ENCODE results near the gene TBX1.

Gene TBX1

DNA sequence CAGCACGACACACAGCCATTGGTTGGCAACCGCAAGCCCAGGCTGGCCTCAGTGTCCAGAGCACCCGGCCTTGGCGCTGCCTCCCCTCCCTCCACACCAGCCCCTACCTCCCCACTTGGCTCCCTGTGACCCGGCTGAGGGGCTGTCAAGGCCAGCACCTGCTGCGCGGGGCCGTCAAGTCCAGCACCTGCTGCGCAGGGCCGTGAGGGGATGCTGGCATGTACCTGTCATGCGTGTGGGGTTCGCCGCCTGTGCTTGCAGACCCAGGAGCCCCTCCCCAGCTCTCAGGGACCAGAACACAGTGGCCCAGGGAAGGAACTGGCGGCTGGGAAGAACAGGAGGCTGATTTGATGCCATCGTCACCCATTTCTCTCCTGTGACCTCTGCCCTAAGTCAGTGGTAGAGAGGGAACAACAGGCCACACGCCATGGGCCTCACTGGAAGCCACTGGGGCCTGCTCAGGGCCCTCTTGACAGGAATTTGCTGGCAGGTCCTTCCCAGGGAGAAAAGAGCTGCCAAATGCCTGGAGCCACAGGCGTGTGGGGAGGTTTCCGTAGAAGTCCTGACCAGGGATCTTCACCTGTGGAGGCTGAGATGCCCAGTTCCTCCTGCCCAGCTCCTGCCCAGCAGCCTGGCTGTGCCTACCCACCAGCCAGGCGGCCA, 37.6 kb downstream of the TBX1 start:
- FAIRE-seq (no peak), DNase-seq (ENCODE audit: low spot score) (no peak)

DNA sequence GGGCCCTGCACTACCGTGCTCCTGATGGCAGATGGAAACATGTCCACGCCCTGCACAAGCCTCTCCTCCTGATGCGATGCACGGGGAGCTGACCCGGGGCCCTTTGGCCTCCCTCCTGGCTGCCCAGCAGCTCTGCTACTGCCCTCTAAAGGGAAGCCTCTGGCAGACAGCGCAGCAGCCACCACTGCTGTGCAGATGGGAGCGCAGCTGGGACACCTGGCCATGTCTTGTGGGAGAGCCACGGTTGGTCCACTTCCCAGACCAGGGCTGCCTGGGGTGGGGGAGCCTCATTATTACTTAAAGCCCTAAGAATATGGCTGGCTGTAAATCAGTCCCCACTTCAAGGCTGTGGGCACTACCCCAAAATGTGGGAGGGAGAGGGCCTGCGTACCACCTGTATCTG, 38.3 kb downstream of the TBX1 start:
- no peak for FAIRE-seq
- no peak for DNase-seq (ENCODE audit: low spot score)

DNA sequence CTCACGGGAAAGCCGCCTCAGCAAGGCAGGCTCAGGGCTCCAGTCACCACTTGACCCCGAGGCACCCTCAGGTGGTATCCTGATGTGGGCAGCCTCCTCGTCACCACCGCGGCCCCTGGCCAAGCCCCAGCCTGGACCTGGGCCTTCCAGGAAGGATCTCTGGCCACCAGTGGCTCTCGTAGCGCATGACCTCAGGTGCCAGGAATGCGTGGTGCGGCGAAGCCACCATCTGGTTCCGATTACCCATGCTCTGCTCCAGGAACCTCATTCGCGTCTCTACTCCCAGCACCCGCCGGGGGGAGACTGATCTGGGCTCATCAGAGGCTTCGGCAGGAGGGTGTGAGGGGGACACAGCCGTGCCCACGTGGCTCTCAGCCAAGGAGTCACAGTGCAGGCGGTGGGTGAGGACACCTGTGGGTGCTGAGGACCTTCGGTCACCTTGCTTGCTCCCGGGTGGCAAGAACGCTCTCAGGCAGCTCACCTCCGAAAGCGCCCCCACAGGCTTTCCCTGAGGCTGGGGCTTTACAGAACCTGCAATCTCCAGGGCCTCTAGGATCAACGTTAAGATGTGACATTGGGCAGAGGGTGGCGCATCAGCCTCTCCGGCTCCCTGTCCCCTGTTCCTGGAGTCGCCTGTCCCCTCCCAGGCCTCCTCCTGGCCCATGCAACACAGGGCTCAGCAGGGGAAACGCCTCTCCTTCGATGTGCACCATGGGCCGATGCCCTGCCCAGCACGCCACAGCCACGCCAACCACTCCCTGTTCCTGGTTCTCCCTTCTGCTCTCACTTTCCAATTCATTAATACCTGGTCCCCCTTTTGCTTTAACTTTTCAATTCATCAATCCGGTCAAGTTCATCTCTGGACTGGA, 39.0 kb downstream of the TBX1 start:
- FAIRE-seq (no peak), DNase-seq (ENCODE audit: low spot score) (no peak)

DNA sequence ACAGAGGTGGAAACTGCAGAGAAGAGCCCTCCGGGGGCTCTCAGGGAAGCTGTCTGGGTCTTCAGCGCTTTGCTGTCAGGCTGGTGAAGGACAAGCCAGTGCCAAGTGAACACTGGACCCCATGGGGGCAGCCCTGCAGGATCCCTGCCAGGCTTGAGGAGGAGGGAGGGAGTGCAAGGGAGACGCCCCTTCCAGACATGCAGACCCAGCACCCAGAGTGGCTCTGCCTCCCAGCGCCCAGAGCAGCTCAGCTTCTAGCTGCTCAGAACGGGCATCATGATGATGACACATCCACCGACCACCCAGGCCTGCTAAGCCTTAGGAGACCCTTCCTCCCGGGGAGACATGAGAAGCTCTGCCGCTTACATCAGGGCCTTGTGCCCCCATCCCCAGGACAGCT, 39.7 kb downstream of the TBX1 start:
- DNase-seq (ENCODE audit: low spot score) (no peak), FAIRE-seq (no peak)

DNA sequence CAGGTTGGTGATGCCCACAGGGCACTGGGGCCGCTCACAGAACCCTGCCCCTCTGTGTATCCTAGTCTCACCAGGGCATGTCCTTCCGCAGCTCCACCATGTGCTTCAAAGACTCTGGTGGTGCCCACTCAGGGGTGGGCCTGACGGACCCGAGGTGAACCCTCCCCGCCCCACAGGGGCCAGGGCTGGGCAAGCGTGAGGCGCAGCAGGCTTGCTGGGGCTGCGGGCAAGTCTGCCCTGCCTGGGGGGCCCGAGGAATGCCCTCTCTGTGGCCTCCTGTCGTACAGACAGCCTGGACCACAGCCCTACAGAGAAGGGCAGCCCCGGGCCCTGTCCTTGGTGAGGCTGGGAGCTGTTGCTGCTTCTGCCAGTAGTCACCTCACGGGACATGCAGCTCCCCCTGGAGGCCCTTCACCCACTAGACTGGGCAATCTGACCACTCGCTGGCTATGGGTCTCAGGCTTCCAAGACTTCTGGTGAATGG, 40.2 kb downstream of the TBX1 start:
- FAIRE-seq (no peak), DNase-seq (ENCODE audit: low spot score) (no peak)

DNA sequence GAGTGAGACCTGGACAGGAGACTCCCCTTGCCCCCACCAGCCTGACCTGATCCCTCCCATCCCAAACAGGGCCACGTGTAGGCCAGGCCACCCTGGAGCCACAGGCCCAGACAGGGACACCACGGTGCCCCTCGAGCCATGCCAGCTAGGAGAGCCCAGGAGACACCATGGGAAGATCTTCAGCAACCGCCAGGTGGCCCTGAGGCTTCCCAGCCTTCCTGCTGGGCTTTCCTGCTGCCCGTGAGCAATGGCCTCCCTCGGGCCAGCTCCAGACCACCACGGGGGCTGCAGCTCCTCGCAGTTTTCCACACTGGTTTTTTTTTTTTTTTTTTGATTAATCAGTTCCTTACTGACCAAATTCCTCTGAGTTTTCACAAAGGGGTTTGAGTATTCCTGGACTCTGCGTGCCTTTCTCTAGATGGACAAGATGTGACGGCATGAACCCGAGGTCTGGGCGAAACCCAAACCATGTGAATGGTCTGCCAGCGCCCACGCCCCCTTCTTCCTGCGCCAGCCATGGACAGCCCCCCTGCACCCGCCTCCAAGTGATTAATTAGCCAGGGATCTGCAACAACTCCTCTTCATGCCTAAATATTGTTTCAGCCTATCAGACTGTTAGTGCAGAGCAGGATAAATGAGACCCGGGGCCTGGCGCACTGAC, 40.9 kb downstream of the TBX1 start:
- no peak for DNase-seq (ENCODE audit: low spot score)
- FAIRE-seq, result no peak

DNA sequence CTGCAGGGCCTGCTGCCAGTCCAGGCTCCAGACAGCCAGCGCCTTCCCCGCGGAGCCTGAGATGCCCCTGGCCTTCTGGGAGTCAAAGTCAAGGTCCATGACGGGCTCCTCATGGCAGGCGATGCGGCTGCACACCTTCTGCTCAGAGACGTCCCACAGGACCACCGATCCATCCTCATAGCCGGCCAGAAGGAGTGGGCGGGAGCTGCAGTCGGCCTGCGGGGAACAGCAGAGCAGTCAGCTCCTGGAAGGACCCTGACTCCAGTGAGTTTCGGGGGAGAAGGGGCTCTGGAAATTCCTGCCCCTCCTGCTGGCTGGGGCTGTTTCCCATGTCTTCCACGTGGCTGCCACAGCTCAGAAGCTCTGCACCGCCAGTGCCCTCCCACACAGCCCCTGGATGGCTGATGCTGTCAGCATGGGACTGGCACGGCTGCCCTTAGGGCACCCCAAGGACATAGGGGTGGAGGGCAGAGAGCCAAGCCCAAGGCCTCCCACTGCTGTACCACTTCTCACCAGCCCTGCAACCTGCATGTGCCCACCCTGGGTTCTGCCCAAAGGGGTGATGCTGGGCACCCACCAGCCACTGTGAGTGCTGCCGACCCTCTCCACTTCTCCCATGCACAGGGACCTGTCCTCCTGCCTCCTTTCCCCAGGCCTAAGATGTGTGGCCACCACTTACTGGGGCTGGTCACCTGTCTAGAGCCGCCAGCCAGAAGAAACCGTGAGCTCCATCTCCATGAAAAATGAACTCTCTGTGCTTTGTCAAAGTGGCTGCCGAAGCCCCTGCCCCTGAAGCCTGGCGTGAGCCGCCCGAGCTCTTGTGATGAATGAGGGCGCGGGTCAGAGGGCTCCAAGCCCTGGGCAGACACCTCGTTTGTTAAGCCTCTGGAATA, 41.7 kb downstream of the TBX1 start:
- no peak for FAIRE-seq

DNA sequence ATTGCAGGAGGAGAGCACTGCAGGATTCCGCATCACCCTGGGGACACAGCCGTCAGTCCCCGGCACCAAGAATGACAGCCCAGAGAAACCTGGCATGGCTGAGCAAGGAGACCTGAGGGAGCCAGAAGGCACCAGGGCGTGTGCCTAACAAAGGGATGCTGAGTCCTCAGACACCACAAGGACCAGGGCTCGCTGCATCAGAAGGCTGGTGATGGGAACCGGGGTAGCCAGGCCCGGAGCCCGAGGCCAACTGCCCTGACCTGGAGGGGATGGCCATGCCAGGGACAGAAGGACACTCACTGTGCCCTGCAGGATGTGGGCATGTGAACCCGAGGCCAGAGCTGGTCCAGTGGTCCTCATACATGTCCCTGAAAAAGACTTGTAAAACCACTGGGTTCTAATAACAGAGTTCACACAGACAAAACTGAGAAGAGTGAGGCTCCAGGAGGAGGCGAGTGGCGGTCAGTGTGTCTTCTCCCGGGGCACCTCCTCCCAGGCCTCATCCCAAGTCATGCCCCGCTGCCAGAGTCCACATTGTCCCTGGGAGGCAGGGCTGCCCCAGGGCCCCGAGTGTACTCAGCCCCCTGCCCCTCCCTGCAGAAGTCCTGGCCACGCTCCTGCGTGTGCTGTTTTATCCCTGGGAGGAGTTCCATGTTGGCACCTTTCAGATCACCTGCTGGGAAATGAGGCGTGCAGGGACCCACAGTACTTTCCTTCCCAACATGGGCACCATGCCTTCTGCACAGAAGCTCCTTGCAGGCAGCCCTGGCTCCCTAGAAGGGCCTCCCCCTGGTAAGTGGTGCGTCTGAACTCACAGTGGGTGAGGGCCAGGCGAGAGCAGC, 42.5 kb downstream of the TBX1 start:
- no peak for DNase-seq (ENCODE audit: low spot score)

More for the DNA sequence above, 41.7 kb downstream of the TBX1 start:
- no peak for DNase-seq (ENCODE audit: low spot score)

DNA sequence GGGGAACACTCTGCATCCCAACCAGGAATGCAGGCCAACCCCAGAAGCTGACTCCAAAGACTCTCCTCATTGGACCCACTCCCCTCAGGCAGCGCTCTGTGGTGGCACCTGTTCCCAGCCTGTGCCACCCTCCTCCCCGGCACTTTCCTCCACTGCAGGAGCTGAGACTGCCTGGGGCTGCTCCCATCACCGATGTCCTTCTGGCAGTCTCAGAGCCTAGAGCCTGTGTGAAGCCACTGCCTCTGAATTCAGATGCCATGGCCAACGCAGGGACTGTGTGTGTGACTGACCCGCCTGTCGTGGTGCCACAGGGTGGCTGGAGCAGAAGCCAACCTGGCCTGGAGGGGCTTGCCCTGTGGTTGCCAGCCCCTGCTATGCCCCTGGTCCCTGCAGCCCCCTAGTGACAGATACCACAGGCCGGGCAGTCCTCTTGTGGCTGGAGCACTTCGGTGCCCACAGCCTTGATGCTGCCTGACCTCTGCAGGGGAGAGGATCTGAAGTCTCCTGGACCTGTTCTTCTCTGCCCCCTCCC, 43.2 kb downstream of the TBX1 start:
- DNase-seq (ENCODE audit: low spot score) (no peak), FAIRE-seq (no peak)

More for the DNA sequence above, 42.5 kb downstream of the TBX1 start:
- no peak for FAIRE-seq

DNA sequence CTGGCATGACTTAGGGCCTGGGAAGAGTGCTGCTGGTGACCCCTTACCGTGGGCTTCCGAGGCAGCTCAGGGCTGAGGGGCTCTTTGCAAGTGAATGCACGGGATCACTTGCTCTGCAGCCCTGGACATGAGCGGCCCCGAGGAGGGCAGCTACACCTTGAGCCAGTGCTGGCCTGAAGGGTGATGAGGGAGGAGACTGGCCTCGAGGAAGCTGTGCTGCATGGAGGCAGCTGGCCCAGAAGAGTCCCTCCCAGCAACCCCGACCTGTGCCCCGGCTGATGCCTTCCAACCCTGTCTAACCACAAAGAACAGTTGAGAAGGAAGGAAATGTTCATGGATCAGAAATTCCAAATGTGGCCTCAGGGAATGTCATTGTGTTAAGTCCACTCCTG, 45.2 kb downstream of the TBX1 start:
- DNase-seq (ENCODE audit: low spot score) (no peak), FAIRE-seq (no peak)

DNA sequence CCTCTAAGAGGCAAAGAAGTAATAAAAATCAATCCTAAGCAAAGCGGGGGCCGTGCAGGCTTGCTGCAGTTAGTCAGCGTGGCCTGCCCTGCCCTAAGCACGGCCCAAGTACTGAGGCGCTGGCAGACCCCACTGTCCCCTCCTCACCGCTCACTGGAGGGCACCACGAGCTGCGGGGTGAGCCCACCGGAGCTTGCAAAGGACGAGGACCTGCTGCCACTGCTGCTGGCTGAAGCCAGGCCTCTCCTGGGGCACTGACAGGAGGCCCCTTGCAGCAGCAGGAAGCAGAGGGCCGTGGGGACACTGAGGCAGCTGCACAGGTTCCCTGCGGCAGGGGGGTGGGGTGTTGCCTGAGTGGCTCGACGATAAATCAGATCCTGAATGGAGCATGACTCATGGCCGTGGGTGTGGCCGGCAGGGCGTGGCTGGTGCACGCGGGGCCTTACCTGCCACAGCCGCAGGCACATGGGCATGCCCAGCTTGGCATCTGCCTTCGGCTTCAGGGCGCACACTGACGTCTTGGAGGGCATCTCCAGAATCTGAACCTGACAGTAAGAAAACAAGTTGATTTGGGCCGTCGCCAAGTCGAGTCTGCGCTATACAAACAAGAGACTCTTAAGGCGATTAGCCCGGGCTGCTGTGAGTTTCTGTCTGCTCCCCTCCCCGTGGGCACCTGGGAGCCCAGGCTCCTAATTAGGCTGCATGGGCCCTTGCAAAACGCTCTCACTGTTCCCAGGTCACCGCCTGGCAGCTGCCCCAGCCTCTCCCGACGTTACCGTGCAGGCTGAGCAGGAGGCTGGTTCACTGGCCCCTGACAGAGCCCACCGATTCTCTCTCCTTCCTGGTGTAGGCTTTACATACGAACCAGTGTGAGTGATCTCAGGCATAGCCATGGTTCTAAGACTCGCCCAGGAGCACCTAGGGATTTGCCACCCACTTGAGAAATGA, 45.9 kb downstream of the TBX1 start:
- DNase-seq (ENCODE audit: low spot score) (no peak), FAIRE-seq (no peak)

DNA sequence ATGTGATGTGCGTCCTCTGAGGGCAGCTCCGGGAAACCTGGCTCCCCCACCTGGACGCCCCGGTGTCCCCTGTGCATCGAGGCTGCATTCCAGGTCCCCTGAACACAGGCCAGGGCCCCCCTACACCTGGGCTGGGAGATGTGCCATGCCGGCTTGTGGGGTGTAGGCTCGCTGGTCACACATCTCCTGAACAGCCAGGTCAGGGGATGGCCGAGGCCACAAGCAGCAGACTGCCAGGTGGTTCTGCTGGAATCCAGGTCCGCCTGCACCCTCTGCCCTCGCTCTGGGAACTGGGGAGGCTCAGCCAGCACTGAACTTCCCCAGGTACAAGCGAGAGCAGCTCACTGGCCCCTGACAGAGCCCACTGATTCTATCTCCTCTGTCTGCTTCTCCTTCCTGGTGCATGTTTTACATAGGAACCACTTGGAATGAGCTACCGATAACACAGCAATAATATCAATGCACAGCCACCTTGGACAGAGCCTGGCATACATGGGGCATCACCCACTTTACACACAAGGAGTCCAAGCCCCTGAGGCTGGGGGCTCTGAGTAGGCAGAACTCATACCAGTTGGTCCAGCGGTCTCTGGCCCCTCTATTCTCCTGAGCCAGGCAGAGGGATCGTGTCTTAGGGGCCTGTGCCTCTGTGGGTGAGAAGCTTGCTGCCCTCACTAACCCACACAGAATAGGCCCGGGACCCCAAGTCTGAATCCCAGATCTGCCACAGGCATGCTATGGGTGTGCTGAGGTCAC, 46.8 kb downstream of the TBX1 start:
- FAIRE-seq, result no peak
- DNase-seq (ENCODE audit: low spot score), result no peak

DNA sequence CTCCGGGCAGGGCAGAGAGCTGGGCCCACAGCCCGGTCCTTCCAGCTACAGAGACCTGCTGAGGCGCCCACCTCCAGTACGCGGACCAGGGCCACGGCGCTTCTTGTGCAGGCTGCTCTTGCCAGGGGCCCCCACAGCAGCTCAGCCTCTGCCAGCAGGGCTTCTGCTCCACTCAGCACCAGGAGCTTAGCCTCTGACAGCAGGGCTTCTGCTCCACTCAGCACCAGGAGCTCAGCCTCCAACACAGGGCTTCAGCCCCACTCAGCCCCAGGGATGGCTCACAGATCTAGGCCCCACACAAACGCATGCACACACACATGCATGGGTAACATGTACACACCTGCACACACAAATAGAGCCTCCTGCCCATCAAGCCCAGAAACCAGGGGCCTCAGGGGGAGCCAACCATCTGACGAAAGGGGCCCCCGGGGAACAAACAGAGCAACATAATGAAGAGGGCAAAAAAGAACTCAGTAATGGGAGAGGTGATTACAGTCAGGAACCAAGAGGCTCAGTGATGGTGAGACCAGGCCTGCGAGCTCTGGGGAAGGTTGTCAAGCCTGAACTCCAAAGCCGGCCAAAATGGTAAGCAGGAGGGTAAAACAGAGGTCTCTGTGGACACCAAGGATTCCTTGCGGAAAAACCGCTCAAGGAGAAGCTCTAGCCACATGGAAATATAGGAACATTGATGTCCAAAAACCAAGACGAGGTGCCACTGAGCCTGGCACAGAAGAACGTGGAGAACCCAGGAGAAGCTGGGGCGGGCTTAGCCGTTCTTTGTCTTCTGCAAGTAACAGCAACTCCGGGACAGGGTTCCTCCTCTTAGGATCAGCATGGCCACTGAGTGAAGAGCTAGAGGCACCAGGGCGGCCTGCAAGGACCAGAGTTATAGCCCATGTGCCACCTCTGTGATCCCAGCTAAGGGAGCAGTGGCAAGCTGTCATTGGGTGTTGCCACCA, 47.6 kb downstream of the TBX1 start:
- no peak for FAIRE-seq
- no peak for DNase-seq (ENCODE audit: low spot score)

DNA sequence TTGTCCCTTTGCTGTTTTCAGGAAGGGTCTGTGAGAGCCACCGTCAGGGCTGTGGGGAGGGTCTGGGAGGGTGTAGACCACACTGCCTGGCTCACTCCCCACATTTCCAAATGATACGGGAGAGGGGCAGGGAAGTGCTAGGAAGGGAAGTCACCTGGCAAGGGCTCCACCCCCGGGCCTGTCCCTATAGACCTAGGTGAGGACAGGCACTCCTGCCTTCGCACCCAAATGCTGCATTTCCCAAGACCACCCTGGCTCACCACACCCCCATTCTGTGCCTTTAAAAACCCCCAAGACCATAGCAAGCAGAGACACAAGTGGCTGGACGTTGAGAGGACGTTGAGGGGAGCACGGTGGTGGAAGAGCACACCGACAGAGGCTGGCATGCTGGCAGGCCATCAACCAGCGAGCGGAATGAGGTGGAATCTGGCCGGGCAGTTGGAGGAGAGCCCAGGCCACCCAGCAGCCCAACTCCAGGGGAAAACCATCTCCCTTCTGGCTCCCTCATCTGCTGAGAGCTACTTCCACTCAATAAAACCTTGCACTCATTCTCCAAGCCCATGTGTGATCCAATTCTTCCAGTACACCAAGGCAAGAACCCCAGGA, 48.4 kb downstream of the TBX1 start:
- no peak for FAIRE-seq
- DNase-seq (ENCODE audit: low spot score), result no peak

DNA sequence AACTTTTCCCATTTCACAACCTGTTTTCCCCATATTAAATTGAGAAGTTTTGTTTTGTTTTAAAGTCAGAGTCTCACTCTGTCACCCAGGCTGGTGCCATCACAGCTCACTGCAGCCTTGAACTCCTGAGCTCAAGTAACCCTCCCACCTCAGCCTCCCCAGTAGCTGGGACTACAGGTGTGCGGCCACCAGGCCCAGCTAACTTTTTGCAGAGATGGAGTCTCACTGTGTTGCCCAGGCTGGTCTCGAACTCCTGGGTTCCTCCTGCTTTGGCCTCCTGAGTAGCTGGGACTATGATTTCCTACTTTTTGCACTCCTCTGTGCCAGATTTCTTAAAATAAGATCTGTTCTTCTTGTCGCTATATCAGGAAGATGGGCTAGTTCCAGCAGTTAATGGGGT, 49.2 kb downstream of the TBX1 start:
- DNase-seq (ENCODE audit: low spot score) (no peak), FAIRE-seq (no peak)

DNA sequence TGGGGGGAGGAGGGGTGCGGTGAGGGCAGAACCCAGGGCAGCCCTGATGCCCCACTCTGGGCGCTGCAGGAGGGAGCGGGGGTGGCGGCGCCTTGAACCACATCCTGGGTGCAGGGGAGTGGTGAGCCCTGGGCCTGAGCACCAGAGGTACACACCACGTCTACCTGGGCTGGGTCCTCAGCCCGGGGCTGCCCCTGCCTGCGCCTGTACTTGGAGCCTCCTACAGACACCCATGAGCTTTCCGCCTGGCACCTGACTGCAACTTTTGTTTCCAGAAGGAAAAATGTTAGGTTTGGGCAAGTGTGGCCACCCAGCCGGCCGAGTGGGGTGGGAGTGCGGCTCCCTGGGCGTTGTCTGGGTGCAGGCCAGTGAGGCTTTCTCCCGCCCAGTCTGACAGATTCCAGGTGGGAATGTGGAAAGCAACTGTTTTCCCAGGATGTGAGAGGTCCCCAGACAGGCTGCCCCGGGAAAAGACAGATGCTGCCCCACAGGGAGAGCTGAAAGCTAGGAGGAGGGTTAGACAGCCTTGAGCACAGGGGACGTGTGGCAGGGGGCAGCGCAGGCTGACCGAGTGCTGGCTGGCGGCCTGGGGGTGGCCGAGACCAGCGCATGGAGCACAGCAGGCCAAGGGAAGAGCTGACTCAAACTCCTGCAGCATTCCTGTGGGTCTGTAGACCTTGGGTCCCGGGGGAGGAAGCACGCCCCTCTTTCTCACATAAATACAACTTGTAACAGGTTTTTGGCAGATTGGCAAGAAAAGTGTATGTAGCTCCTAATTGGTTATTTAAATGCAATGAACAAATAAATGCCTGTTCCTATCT, 50.0 kb downstream of the TBX1 start:
- DNase-seq (ENCODE audit: low spot score), result no peak
- no peak for FAIRE-seq
